Measurements from ENCODE around the gene ASCC1.
A peak's percentile ranks its signal among the peaks of the same experiment; 100 is the strongest.

The ASCC1 gene

GRCh38 chr10:72248468-72249151 is 32.5 kb upstream of the ASCC1 start:
- Histone ChIP-seq H3K79me2 (ENCODE audit: low read length) (no peaks in the 10 kb centered on the region), H3K4me1 (ENCODE audit: low read length) (peaks cover 35% of the 10 kb centered on the region), H3K27me3 (replicated peaks; ENCODE audit: insufficient read depth, low read length) (no peaks in the 10 kb centered on the region), H3K9me2 (replicated peaks; ENCODE audit: insufficient read depth, low read length) (no peaks in the 10 kb centered on the region), H4K20me1 (ENCODE audit: insufficient read depth, low read length) (no peaks in the 10 kb centered on the region), H3K27ac (ENCODE audit: low read length) (peak overlapping the region; percentile 89), H3K9me3 (replicated peaks; ENCODE audit: insufficient read depth, low read length) (no peaks in the 10 kb centered on the region), H3K36me3 (replicated peaks; ENCODE audit: insufficient read depth, low read length) (no peaks in the 10 kb centered on the region), H2AFZ (ENCODE audit: low read length) (peak overlapping the region; percentile 61), H3K4me2 (ENCODE audit: low read depth, low read length) (peak overlapping the region; percentile 64), H3K4me3 (ENCODE audit: low read length) (peak overlapping the region; percentile 37; the same call in 1 of the 2 replicates), H3F3A (ENCODE audit: insufficient read depth, low read length) (peaks cover 23% of the 10 kb centered on the region), H3K9ac (ENCODE audit: low read length) (peak overlapping the region; percentile 58)
- DNase-seq: peak; percentile 97
- TF ChIP-seq EZH2phosphoT487 (IDR thresholded peaks at IDR 0.05; ENCODE audit: low read length): no peak
- TF ChIP-seq EZH2 (optimal IDR thresholded peaks at IDR 0.05; ENCODE audit: low read depth, low read length): no peak
- no peak for TF ChIP-seq CTCF (IDR thresholded peaks at IDR 0.05; ENCODE audit: low read length)

GRCh38 chr10:72245949-72246525 is 30.0 kb upstream of the ASCC1 start:
- Histone ChIP-seq H3K27ac (ENCODE audit: low read length) (no peak overlapping the region), H3K4me2 (ENCODE audit: low read depth, low read length) (no peak overlapping the region), H3K4me3 (ENCODE audit: low read length) (no peak overlapping the region), H3K9me3 (replicated peaks; ENCODE audit: insufficient read depth, low read length) (no peaks in the 10 kb centered on the region), H3K27me3 (replicated peaks; ENCODE audit: insufficient read depth, low read length) (no peaks in the 10 kb centered on the region), H3K9ac (ENCODE audit: low read length) (no peak overlapping the region), H3K9me2 (replicated peaks; ENCODE audit: insufficient read depth, low read length) (no peaks in the 10 kb centered on the region), H3F3A (ENCODE audit: insufficient read depth, low read length) (peaks cover 23% of the 10 kb centered on the region), H3K4me1 (ENCODE audit: low read length) (peaks cover 29% of the 10 kb centered on the region), H3K79me2 (ENCODE audit: low read length) (no peaks in the 10 kb centered on the region), H3K36me3 (replicated peaks; ENCODE audit: insufficient read depth, low read length) (no peaks in the 10 kb centered on the region), H2AFZ (ENCODE audit: low read length) (no peak overlapping the region), H4K20me1 (ENCODE audit: insufficient read depth, low read length) (no peaks in the 10 kb centered on the region)
- DNase-seq: no peak
- no peak for TF ChIP-seq EZH2phosphoT487 (IDR thresholded peaks at IDR 0.05; ENCODE audit: low read length)
- no peak for TF ChIP-seq EZH2 (optimal IDR thresholded peaks at IDR 0.05; ENCODE audit: low read depth, low read length)
- TF ChIP-seq CTCF (IDR thresholded peaks at IDR 0.05; ENCODE audit: low read length): no peak

- DNase-seq: no peak
- TF ChIP-seq EZH2phosphoT487 (IDR thresholded peaks at IDR 0.05; ENCODE audit: low read length) (no peak), EZH2 (optimal IDR thresholded peaks at IDR 0.05; ENCODE audit: low read depth, low read length) (no peak), CTCF (IDR thresholded peaks at IDR 0.05; ENCODE audit: low read length) (no peak)
- no peaks in the 10 kb centered on the region for H3K27me3 ChIP-seq (replicated peaks; ENCODE audit: insufficient read depth, low read length)
- H3K4me3 ChIP-seq (ENCODE audit: low read length): no peak overlapping the region
- no peak overlapping the region for H3K9ac ChIP-seq (ENCODE audit: low read length)
- no peaks in the 10 kb centered on the region for H3K79me2 ChIP-seq (ENCODE audit: low read length)
- H3F3A ChIP-seq (ENCODE audit: insufficient read depth, low read length): peaks cover 23% of the 10 kb centered on the region
- no peaks in the 10 kb centered on the region for H3K9me3 ChIP-seq (replicated peaks; ENCODE audit: insufficient read depth, low read length)
- peaks cover 22% of the 10 kb centered on the region for H3K4me1 ChIP-seq (ENCODE audit: low read length)
- no peak overlapping the region for H3K4me2 ChIP-seq (ENCODE audit: low read depth, low read length)
- H3K27ac ChIP-seq (ENCODE audit: low read length): no peak overlapping the region
- no peaks in the 10 kb centered on the region for H3K9me2 ChIP-seq (replicated peaks; ENCODE audit: insufficient read depth, low read length)
- H3K36me3 ChIP-seq (replicated peaks; ENCODE audit: insufficient read depth, low read length): no peaks in the 10 kb centered on the region
- H2AFZ ChIP-seq (ENCODE audit: low read length): no peak overlapping the region
- no peaks in the 10 kb centered on the region for H4K20me1 ChIP-seq (ENCODE audit: insufficient read depth, low read length)
Observed at GRCh38 chr10:72244573-72245038, 28.5 kb upstream of the ASCC1 start.
